Chondrocyte (in vitro differentiated cells): Measurements from ENCODE around the gene P3H1. TPM values are rescaled to one million over a fixed set of nuclear protein-coding genes. Genes with fewer than 3 reads are reported as not detected.
A peak's percentile ranks its signal among the peaks of the same experiment; 100 is the strongest.

Experiments used
- DNase-seq: peaks from one replicate; pipeline ENCODE4 v3.0.0; 2021; ENCODE audit warnings: mixed read lengths, low spot score
- H3K27ac Mint-ChIP-seq: one replicate; pipeline ENCODE4 v1.8.0; 2021; ENCODE audit warnings: mild to moderate bottlenecking, moderate library complexity, mixed read lengths; ENCODE audit not compliant: unreplicated experiment
- H3K27me3 Mint-ChIP-seq: 2 replicates; pipeline ENCODE4 v1.8.0; 2021; ENCODE audit warnings: low read depth, mixed read lengths
- H3K36me3 Mint-ChIP-seq: 2 replicates; pipeline ENCODE4 v1.8.0; 2021; ENCODE audit warnings: low read depth, mixed read lengths
- H3K4me1 Mint-ChIP-seq: 2 replicates; pipeline ENCODE4 v1.8.0; 2021; ENCODE audit warnings: low read depth, mild to moderate bottlenecking, mixed read lengths
- H3K4me3 Mint-ChIP-seq: one replicate; pipeline ENCODE4 v1.8.0; 2021; ENCODE audit warnings: mild to moderate bottlenecking, moderate library complexity, mixed read lengths; ENCODE audit not compliant: unreplicated experiment
- H3K9me3 Mint-ChIP-seq: 2 replicates; pipeline ENCODE4 v1.8.0; 2021; ENCODE audit warnings: low read depth, mixed read lengths
- CTCF ChIP-seq: fragments of 200-600 bp; sonication (generic); IDR thresholded peaks from 2 replicates; pipeline ENCODE4 v1.5.0; 2021; ENCODE audit warnings: antibody characterized with exemption, mild to moderate bottlenecking, moderate library complexity
- total RNA-seq: library from RNA; stranded (reverse); gene quantifications from 3 replicates; pipeline ENCODE4 v1.2.1, GENCODE V29; 2021

P3H1 gene
- total RNA-seq, 1 donor from 2014 or later, result 278 TPM

DNA sequence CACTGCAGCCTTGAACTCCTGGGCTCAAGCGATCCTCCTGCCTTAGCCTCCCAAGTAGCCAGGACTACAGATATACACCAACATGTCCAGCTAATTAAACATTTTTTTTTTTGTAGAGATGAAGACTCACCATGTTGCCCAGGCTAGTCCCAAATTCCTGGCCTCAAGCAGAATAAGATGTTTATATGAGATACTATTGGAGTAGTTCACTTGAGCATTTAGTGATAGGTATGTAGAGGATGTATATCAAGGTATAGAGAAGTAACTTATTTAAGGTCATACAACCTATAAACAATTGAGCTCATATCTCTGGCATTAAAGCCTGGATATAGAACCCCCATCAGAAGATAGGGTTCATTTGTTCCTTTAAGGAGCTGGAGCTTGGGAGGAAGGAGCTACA is 13.3 kb upstream of the P3H1 start:
- no peak for TF ChIP-seq CTCF
- Mint-ChIP-seq H3K4me3 (no peak overlapping the region), H3K36me3 (peaks cover 39% of the 10 kb centered on the region), H3K27me3 (no peaks in the 10 kb centered on the region), H3K9me3 (no peaks in the 10 kb centered on the region), H3K4me1 (no peaks in the 10 kb centered on the region), H3K27ac (no peak overlapping the region)
- DNase-seq, result no peak

DNA sequence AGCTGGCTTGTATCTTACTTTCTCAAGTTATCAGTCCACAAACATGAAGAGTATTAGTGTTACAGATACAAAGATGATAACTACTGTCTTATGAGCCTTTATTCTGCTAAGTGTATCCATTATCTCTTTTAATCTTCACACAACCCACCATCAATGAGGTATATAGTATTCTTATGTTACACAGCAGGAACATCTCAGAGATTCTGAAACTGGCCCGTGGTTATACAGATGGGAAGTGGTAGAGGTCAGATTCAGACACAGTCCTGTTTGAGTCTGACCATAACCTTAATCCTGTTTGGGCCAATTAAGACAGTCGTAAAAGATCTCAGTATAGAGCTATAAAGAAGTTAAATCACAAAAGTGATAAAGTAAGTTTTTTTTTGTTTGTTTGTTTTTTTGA is 12.9 kb upstream of the P3H1 start:
- Mint-ChIP-seq H3K36me3 (peaks cover 43% of the 10 kb centered on the region), H3K27ac (no peak overlapping the region), H3K27me3 (no peaks in the 10 kb centered on the region), H3K9me3 (no peaks in the 10 kb centered on the region), H3K4me1 (no peaks in the 10 kb centered on the region), H3K4me3 (no peak overlapping the region)
- no peak for DNase-seq
- no peak for TF ChIP-seq CTCF

DNA sequence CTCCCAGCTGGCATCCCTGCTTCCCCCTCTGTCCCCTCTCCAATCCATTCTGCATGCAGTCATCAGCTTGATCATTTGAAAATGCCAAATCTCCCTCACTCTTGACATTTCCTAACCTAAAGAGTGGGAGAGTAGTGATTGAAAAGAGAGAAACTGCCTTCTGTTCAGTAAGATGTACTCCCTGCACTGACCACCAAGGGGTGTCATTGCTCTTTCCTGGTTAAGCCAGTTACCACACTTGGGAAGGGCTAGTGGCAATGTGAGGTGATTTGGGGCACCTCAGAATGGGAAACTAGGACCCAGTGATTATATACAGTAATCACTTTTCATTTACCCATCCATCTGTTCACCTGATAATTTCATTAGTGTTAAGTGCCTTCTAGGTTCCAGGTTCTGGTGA is 11.0 kb upstream of the P3H1 start:
- DNase-seq, result no peak
- TF ChIP-seq CTCF, result peak; percentile 78
- Mint-ChIP-seq H3K27ac (no peak overlapping the region), H3K4me3 (no peak overlapping the region), H3K9me3 (no peaks in the 10 kb centered on the region), H3K4me1 (peaks cover 6% of the 10 kb centered on the region), H3K27me3 (no peaks in the 10 kb centered on the region), H3K36me3 (peaks cover 45% of the 10 kb centered on the region)

DNA sequence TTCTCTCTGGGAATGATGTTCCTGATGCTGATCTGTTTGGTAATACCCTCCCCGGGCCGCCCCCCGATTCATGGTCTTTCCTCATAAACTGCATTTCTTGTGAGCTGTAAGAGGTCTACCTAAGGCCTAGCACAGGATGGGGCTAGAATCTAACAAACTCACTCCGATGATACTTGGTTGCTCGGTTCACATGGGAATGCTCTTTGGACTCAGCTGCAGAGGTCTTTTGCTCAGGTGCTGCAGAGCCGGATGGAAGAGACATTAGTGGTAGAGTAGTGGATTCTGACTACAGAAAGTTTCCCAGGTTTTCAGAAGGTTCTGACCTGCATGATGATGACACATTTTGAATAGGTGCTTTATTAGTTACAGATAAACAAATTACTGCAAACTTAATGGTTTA is 9.7 kb upstream of the P3H1 start:
- Mint-ChIP-seq H3K27me3 (no peaks in the 10 kb centered on the region), H3K4me1 (peaks cover 6% of the 10 kb centered on the region), H3K36me3 (peaks cover 42% of the 10 kb centered on the region), H3K27ac (no peak overlapping the region), H3K4me3 (no peak overlapping the region), H3K9me3 (no peaks in the 10 kb centered on the region)
- no peak for DNase-seq
- TF ChIP-seq CTCF, result no peak

DNA sequence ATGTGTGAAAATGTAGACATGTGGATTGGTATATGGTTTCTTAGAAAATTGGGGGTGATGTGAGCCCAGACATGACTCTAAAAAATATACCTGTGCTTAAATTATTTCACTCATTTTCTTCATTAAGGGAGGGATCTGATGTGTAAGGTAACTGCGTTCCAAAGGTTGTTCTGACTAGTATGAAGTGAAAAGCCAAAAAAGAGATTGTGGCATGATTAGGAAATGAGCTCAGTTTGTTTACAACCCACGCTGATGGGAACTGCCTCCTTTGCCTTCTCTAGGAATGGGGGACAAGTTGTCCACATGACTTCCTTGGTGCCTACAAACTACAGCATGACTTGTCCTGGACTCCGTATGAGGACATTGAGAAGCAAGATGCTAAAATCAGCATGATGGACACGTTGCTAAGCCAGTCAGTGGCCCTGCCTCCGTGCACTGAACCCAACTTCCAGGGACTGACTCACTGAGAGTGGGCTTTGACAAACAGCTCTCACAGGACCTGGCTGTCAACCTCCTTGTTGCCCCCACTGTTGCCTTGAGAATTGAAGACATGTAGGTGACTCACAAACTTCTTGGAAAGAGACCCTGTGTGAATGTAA is 8.2 kb upstream of the P3H1 start:
- H3K4me1 Mint-ChIP-seq, result peaks cover 11% of the 10 kb centered on the region
- H3K27ac Mint-ChIP-seq, result no peak overlapping the region
- TF ChIP-seq CTCF, result no peak
- H3K9me3 Mint-ChIP-seq, result no peaks in the 10 kb centered on the region
- DNase-seq, result no peak
- H3K27me3 Mint-ChIP-seq, result no peaks in the 10 kb centered on the region
- H3K36me3 Mint-ChIP-seq, result peaks cover 37% of the 10 kb centered on the region
- no peak overlapping the region for H3K4me3 Mint-ChIP-seq
